ENCODE results near the gene RAVER1. TPM values are rescaled to one million over a fixed set of nuclear protein-coding genes. Genes with fewer than 3 reads are reported as not detected.

RAVER1 gene
- total RNA-seq, 1 experiment from 2014 or later: 55.1 TPM

DNA sequence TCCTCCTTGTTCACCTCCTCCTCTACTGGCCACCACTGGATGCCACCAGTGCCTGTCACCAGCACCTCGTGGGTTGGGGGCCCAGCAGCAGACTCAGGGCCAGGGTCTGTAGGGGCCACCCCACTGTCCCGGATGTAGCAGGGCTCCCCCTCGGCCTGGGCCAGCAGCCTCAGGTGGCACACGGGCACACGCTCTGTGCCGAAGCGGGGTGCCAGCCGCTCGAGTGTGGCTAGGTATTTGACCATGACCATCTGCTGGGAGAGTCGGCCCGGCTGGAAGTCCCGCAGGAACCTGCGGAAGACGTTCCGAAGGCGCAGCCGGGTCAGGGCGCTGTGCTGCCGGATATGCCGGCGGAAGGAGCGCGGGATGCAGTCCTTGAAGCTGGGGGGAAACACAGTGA is 32.2 kb upstream of the RAVER1 start:
- Histone ChIP-seq H3K27me3 (replicated peaks; ENCODE audit: control insufficient read depth, insufficient read depth, low read length) (no peaks in the 10 kb centered on the region), H3K9me3 (no peaks in the 10 kb centered on the region), H3K36me3 (ENCODE audit: control insufficient read depth, insufficient read depth, low read length) (peaks cover 4% of the 10 kb centered on the region), H3K4me3 (ENCODE audit: low read depth, low read length) (no peak overlapping the region), H3K4me1 (no peaks in the 10 kb centered on the region)
- no TSS peak for BruUV-seq (replicated peaks)
- DNase-seq: no peak
- H3K27ac Mint-ChIP-seq (ENCODE audit: unreplicated experiment): no peak overlapping the region
- H3K9me3 Mint-ChIP-seq (ENCODE audit: unreplicated experiment): no peaks in the 10 kb centered on the region
- POLR2A ChIA-PET: no interaction called here
- H3K4me1 Mint-ChIP-seq (ENCODE audit: low read depth, unreplicated experiment): no peaks in the 10 kb centered on the region
- intact Hi-C loops (cut with micrococcal nuclease; ENCODE audit: unreplicated experiment): no loop called here
- TF ChIP-seq, protein P1, sequence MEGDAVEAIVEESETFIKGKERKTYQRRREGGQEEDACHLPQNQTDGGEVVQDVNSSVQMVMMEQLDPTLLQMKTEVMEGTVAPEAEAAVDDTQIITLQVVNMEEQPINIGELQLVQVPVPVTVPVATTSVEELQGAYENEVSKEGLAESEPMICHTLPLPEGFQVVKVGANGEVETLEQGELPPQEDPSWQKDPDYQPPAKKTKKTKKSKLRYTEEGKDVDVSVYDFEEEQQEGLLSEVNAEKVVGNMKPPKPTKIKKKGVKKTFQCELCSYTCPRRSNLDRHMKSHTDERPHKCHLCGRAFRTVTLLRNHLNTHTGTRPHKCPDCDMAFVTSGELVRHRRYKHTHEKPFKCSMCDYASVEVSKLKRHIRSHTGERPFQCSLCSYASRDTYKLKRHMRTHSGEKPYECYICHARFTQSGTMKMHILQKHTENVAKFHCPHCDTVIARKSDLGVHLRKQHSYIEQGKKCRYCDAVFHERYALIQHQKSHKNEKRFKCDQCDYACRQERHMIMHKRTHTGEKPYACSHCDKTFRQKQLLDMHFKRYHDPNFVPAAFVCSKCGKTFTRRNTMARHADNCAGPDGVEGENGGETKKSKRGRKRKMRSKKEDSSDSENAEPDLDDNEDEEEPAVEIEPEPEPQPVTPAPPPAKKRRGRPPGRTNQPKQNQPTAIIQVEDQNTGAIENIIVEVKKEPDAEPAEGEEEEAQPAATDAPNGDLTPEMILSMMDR (IDR thresholded peaks at IDR 0.05; ENCODE audit: insufficient read depth in 1 of 2, low read depth in 1 of 2, low read length in 1 of 2, severe bottlenecking in 1 of 2, unreplicated experiment in 1 of 2): no peak
- CTCF ChIA-PET: no interaction called here
- no peaks in the 10 kb centered on the region for H3K27me3 Mint-ChIP-seq (ENCODE audit: insufficient read depth, unreplicated experiment)
- peaks cover 48% of the 10 kb centered on the region for H3K36me3 Mint-ChIP-seq (ENCODE audit: insufficient read depth, unreplicated experiment)
- no peak overlapping the region for H3K4me3 Mint-ChIP-seq (ENCODE audit: unreplicated experiment)

DNA sequence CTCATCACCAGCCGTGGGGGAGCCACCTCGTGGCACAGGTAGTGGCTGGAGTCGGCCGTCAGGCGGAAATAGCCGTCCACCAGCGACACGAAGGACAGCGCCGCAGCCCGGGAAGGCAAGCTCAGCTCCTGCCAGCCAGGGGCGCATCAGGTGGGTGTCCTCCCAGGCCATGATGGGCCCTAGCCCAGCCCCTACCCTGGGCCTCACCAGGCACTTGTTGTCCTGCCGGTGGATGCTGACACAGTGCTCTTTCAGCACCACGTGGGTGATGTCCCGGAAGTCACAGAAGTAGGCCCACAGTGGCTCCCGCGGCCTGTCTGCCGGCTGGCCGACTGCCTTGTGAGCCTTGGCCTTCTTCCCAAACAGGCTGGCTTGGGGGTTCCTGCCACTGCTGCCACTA is 31.3 kb upstream of the RAVER1 start:
- intact Hi-C loops (cut with micrococcal nuclease; ENCODE audit: unreplicated experiment): no loop called here
- Mint-ChIP-seq H3K4me1 (ENCODE audit: low read depth, unreplicated experiment) (no peaks in the 10 kb centered on the region), H3K36me3 (ENCODE audit: insufficient read depth, unreplicated experiment) (peaks cover 40% of the 10 kb centered on the region), H3K9me3 (ENCODE audit: unreplicated experiment) (no peaks in the 10 kb centered on the region), H3K27ac (ENCODE audit: unreplicated experiment) (no peak overlapping the region), H3K4me3 (ENCODE audit: unreplicated experiment) (no peak overlapping the region), H3K27me3 (ENCODE audit: insufficient read depth, unreplicated experiment) (no peaks in the 10 kb centered on the region)
- peaks cover 4% of the 10 kb centered on the region for H3K36me3 ChIP-seq (ENCODE audit: control insufficient read depth, insufficient read depth, low read length)
- no peaks in the 10 kb centered on the region for H3K27me3 ChIP-seq (replicated peaks; ENCODE audit: control insufficient read depth, insufficient read depth, low read length)
- BruUV-seq (replicated peaks): no TSS peak
- ChIA-PET POLR2A (no interaction called here), CTCF (no interaction called here)
- H3K4me3 ChIP-seq (ENCODE audit: low read depth, low read length): no peak overlapping the region
- no peaks in the 10 kb centered on the region for H3K4me1 ChIP-seq
- no peak for DNase-seq
- H3K9me3 ChIP-seq: no peaks in the 10 kb centered on the region
- TF ChIP-seq, protein P1 (IDR thresholded peaks at IDR 0.05; ENCODE audit: insufficient read depth in 1 of 2, low read depth in 1 of 2, low read length in 1 of 2, severe bottlenecking in 1 of 2, unreplicated experiment in 1 of 2): no peak

DNA sequence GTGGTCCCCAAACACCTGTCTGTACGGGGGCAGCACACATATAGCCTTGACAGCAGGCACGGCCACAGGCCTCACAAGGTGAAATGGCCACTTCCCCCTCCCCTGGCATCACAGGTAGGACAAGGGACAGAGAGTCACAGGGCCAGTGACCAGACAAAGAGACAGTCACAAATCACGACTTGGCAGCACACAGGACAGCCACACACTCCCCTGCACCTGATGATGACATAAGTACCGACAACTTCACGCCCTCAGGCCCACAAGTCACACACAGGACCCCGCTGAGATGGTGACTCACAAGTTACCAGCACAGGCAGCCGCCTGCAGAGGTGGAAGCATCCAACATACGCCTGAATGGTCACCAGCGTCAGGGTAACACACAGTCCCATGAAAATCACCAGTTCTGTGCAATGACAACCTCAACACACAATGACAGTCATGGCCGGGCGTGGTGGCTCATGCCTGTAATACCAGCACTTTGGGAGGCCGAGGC is 30.5 kb upstream of the RAVER1 start:
- Mint-ChIP-seq H3K9me3 (ENCODE audit: unreplicated experiment) (no peaks in the 10 kb centered on the region), H3K4me1 (ENCODE audit: low read depth, unreplicated experiment) (peaks cover 6% of the 10 kb centered on the region), H3K27ac (ENCODE audit: unreplicated experiment) (no peak overlapping the region), H3K27me3 (ENCODE audit: insufficient read depth, unreplicated experiment) (no peaks in the 10 kb centered on the region), H3K4me3 (ENCODE audit: unreplicated experiment) (no peak overlapping the region), H3K36me3 (ENCODE audit: insufficient read depth, unreplicated experiment) (peaks cover 40% of the 10 kb centered on the region)
- no peak overlapping the region for H3K4me3 ChIP-seq (ENCODE audit: low read depth, low read length)
- TF ChIP-seq, protein P1 (IDR thresholded peaks at IDR 0.05; ENCODE audit: insufficient read depth in 1 of 2, low read depth in 1 of 2, low read length in 1 of 2, severe bottlenecking in 1 of 2, unreplicated experiment in 1 of 2): no peak
- intact Hi-C loops (cut with micrococcal nuclease; ENCODE audit: unreplicated experiment): no loop called here
- ChIA-PET CTCF (no interaction called here), POLR2A (no interaction called here)
- no peaks in the 10 kb centered on the region for H3K27me3 ChIP-seq (replicated peaks; ENCODE audit: control insufficient read depth, insufficient read depth, low read length)
- H3K4me1 ChIP-seq: no peaks in the 10 kb centered on the region
- BruUV-seq (replicated peaks): no TSS peak
- no peaks in the 10 kb centered on the region for H3K9me3 ChIP-seq
- DNase-seq: no peak
- peaks cover 4% of the 10 kb centered on the region for H3K36me3 ChIP-seq (ENCODE audit: control insufficient read depth, insufficient read depth, low read length)

Data from Caco-2 (cell line).